Measurements from ENCODE around the gene C4orf51. TPM values are rescaled to one million over a fixed set of nuclear protein-coding genes. Genes with fewer than 3 reads are reported as not detected.

The C4orf51 gene
- total and polyA plus RNA-seq, 2 of the 13 experiments (the other 11 are each of a cell fraction or from before 2014, with no cell fraction given) = not detected

Other genes with a start within 250 kb of the C4orf51 start
- gene SMAD1, start 198.3 kb upstream of the C4orf51 start, total RNA-seq (2016; rRNA removed; fragmentation: Illumina TruSeq; extraction: Trizol) = 12.7 and 14.0 TPM in 2 replicates
- gene SMAD1, start 198.3 kb upstream of the C4orf51 start, polyA plus RNA-seq (2011; rRNA removed) = 11.8 and 16.6 TPM in 2 replicates
- gene MMAA, start 60.8 kb upstream of the C4orf51 start, total RNA-seq (2016; rRNA removed; fragmentation: Illumina TruSeq; extraction: Trizol) = 2.8 and 4.5 TPM in 2 replicates
- gene MMAA, start 60.8 kb upstream of the C4orf51 start, polyA plus RNA-seq (2011; rRNA removed) = 1.0 and 1.3 TPM in 2 replicates

All from HepG2 (cell line).